ENCODE measurements around the gene CSK.

- TF ChIP-seq, protein P1, sequence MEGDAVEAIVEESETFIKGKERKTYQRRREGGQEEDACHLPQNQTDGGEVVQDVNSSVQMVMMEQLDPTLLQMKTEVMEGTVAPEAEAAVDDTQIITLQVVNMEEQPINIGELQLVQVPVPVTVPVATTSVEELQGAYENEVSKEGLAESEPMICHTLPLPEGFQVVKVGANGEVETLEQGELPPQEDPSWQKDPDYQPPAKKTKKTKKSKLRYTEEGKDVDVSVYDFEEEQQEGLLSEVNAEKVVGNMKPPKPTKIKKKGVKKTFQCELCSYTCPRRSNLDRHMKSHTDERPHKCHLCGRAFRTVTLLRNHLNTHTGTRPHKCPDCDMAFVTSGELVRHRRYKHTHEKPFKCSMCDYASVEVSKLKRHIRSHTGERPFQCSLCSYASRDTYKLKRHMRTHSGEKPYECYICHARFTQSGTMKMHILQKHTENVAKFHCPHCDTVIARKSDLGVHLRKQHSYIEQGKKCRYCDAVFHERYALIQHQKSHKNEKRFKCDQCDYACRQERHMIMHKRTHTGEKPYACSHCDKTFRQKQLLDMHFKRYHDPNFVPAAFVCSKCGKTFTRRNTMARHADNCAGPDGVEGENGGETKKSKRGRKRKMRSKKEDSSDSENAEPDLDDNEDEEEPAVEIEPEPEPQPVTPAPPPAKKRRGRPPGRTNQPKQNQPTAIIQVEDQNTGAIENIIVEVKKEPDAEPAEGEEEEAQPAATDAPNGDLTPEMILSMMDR (IDR thresholded peaks at IDR 0.05 in 4 of 5, conservative IDR thresholded peaks at IDR 0.05 in 1 of 5) = no peak
- no peak for TF ChIP-seq POLR2A (IDR thresholded peaks at IDR 0.05)
Observed at GRCh38 chr15:74827614-74828013, 45.7 kb downstream of the CSK start.

All from gastrocnemius medialis (tissue), 4 donors.